H1 (cell line): ENCODE measurements around the gene ARHGAP28. TPM values are rescaled to one million over a fixed set of nuclear protein-coding genes. Genes with fewer than 3 reads are reported as not detected.

Experiments
- CTCF ChIA-PET: fragments of 300-600 bp; sonication (Branson Sonifier 250); formaldehyde crosslinking; loops from one replicate; lab custom pipeline; 2021; ENCODE audit not compliant: partially characterized antibody; lab: Charles Lee
- POLR2A ChIA-PET: fragments of 300-600 bp; sonication (Branson Sonifier 250); formaldehyde crosslinking; loops from one replicate; lab custom pipeline; 2021; ENCODE audit warnings: inconsistent platforms; ENCODE audit not compliant: partially characterized antibody; lab: Charles Lee
- DNase-seq, 2 experiments: peaks; one replicate each; pipeline versions ENCODE4 v3.0.0 to v3.0.0-alpha.2; 2010 to 2022; ENCODE audit warnings: low spot score in 2 of 2, low read depth in 1 of 2, mixed read lengths in 1 of 2
- FAIRE-seq: peaks from 2 replicates; lab custom pipeline; 2011; peaks lifted over from hg19 to GRCh38; lab: Jason Lieb, UNC
- H2AFZ ChIP-seq: 2 replicates; pipeline ENCODE4 v1.8.1; 2012; ENCODE audit warnings: low read length, inconsistent platforms
- H2AK5ac ChIP-seq: 2 replicates; pipeline ENCODE4 v1.6.1; 2013; ENCODE audit warnings: low read depth, low read length
- H2BK120ac ChIP-seq: replicated peaks from 2 replicates; pipeline ENCODE3; 2013; ENCODE audit warnings: low read depth, low read length, inconsistent platforms
- H2BK12ac ChIP-seq: 2 replicates; pipeline ENCODE4 v1.6.1; 2013; ENCODE audit warnings: low read depth, low read length
- H2BK15ac ChIP-seq: 2 replicates; pipeline ENCODE4 v1.6.1; 2013; ENCODE audit warnings: low read length
- H2BK20ac ChIP-seq: 2 replicates; pipeline ENCODE4 v1.6.1; 2013; ENCODE audit warnings: low read length
- H2BK5ac ChIP-seq: 2 replicates; pipeline ENCODE4 v1.6.1; 2013; ENCODE audit warnings: low read depth, low read length
- H3K14ac ChIP-seq: 2 replicates; pipeline ENCODE4 v1.6.1; 2013; ENCODE audit warnings: inconsistent platforms; ENCODE audit not compliant: insufficient read length
- H3K18ac ChIP-seq: 2 replicates; pipeline ENCODE4 v1.6.1; 2013; ENCODE audit warnings: low read length; ENCODE audit errors: extremely low read depth
- H3K23ac ChIP-seq: 2 replicates; pipeline ENCODE4 v1.6.1; 2013; ENCODE audit warnings: inconsistent platforms; ENCODE audit not compliant: insufficient read length
- H3K23me2 ChIP-seq: 2 replicates; pipeline ENCODE4 v1.6.1; 2013; ENCODE audit warnings: low read depth, low read length
- H3K27ac ChIP-seq: 2 replicates; pipeline ENCODE4 v1.6.1; 2011; ENCODE audit warnings: low read depth, low read length, inconsistent platforms
- H3K27me3 ChIP-seq, 4 experiments: replicated peaks in 1 of 4; 1 replicate in 1 of 4; 2 replicates in 3 of 4; pipeline versions ENCODE4 v1.6.1 to v1.8.1; 2011 to 2013; ENCODE audit warnings: low read length in 3 of 4, mild to moderate bottlenecking in 3 of 4, inconsistent platforms in 2 of 4, mixed read lengths in 2 of 4, moderate library complexity in 1 of 4; ENCODE audit not compliant: control insufficient read depth in 3 of 4, insufficient read depth in 3 of 4; ENCODE audit errors: extremely low read depth in 1 of 4
- H3K36me3 ChIP-seq, 4 experiments: 2 replicates each; pipeline versions ENCODE4 v1.6.1 to v1.8.1; 2011 to 2013; ENCODE audit warnings: mild to moderate bottlenecking in 4 of 4, low read length in 3 of 4, moderate library complexity in 2 of 4, control low read depth in 1 of 4, inconsistent platforms in 1 of 4; ENCODE audit not compliant: insufficient read depth in 4 of 4, control insufficient read depth in 2 of 4
- H3K4ac ChIP-seq: replicated peaks from 2 replicates; pipeline ENCODE3; 2013; ENCODE audit warnings: low read length, low read depth, mixed read lengths, inconsistent platforms; ENCODE audit not compliant: insufficient read length
- H3K4me1 ChIP-seq, 4 experiments: replicated peaks in 1 of 4; 1 replicate in 1 of 4; 2 replicates in 3 of 4; pipeline versions ENCODE4 v1.6.1 to v1.8.1; 2011 to 2013; ENCODE audit warnings: low read length in 3 of 4, inconsistent platforms in 2 of 4, mixed read lengths in 1 of 4; ENCODE audit not compliant: insufficient read depth in 4 of 4, control insufficient read depth in 3 of 4
- H3K4me2 ChIP-seq, 2 experiments: 2 replicates each; pipeline versions ENCODE4 v1.6.1 to v1.8.1; 2011 to 2013; ENCODE audit warnings: low read depth in 2 of 2, low read length in 2 of 2, control low read depth in 1 of 2, inconsistent platforms in 1 of 2, mild to moderate bottlenecking in 1 of 2; ENCODE audit not compliant: insufficient read depth in 1 of 2
- H3K4me3 ChIP-seq, 4 experiments: fragments of 200-600, 300-600 bp in 1 of 4; sonication (generic), shearing (Covaris generic), sonication (Bioruptor Twin) in 1 of 4; 2 replicates each; pipeline versions ENCODE4 v1.5.1 to v1.8.1; 2011 to 2016; ENCODE audit warnings: low read length in 4 of 4, low read depth in 3 of 4, control low read depth in 2 of 4, inconsistent platforms in 2 of 4, mild to moderate bottlenecking in 2 of 4, mixed read lengths in 1 of 4, moderate library complexity in 1 of 4; ENCODE audit not compliant: insufficient read depth in 2 of 4; ENCODE audit errors: extremely low read depth in 1 of 4
- H3K56ac ChIP-seq: replicated peaks from 2 replicates; pipeline ENCODE3; 2013; ENCODE audit warnings: low read depth, mild to moderate bottlenecking, mixed read lengths, low read length, inconsistent platforms; ENCODE audit not compliant: insufficient read length
- H3K79me1 ChIP-seq: 2 replicates; pipeline ENCODE4 v1.6.1; 2013; ENCODE audit warnings: low read depth, low read length, control low read depth
- H3K79me2 ChIP-seq, 2 experiments: 2 replicates each; pipeline versions ENCODE4 v1.6.1 to v1.8.1; 2012 to 2013; ENCODE audit warnings: low read length in 2 of 2, mild to moderate bottlenecking in 2 of 2, inconsistent platforms in 1 of 2; ENCODE audit not compliant: insufficient read depth in 2 of 2, control insufficient read depth in 1 of 2
- H3K9ac ChIP-seq, 4 experiments: replicated peaks in 1 of 4; 1 replicate in 1 of 4; 2 replicates in 3 of 4; pipeline versions ENCODE4 v1.6.1 to v1.8.1; 2011 to 2013; ENCODE audit warnings: low read depth in 3 of 4, low read length in 3 of 4, control low read depth in 2 of 4, mild to moderate bottlenecking in 2 of 4, moderate library complexity in 2 of 4, inconsistent platforms in 1 of 4; ENCODE audit errors: extremely low read depth in 1 of 4
- H3K9me3 ChIP-seq, 2 experiments: 2 replicates each; pipeline versions ENCODE4 v1.6.1 to v1.8.1; 2012 to 2013; ENCODE audit warnings: mild to moderate bottlenecking in 2 of 2, moderate library complexity in 2 of 2, control low read depth in 1 of 2, inconsistent platforms in 1 of 2, low read depth in 1 of 2, low read length in 1 of 2, mixed read lengths in 1 of 2; ENCODE audit not compliant: insufficient read depth in 2 of 2
- H4K20me1 ChIP-seq, 2 experiments: replicated peaks in 1 of 2; 2 replicates each; pipeline versions ENCODE3 to v1.8.1; 2011 to 2013; ENCODE audit warnings: inconsistent platforms in 2 of 2, low read length in 2 of 2, mild to moderate bottlenecking in 1 of 2; ENCODE audit not compliant: insufficient read depth in 2 of 2, control insufficient read depth in 1 of 2
- H4K5ac ChIP-seq: 2 replicates; pipeline ENCODE4 v1.6.1; 2013; ENCODE audit warnings: low read length, low read depth, mixed read lengths, inconsistent platforms; ENCODE audit not compliant: insufficient read length
- H4K8ac ChIP-seq: 2 replicates; pipeline ENCODE4 v1.8.0; 2013; ENCODE audit warnings: mild to moderate bottlenecking, moderate library complexity, low read length, inconsistent platforms; ENCODE audit not compliant: insufficient read depth; ENCODE audit errors: extremely low read depth
- H4K91ac ChIP-seq: replicated peaks from 2 replicates; pipeline ENCODE3; 2013; ENCODE audit warnings: low read length, mixed read lengths, inconsistent platforms; ENCODE audit not compliant: insufficient read length
- ASH2L ChIP-seq: fragments of 200-600, 300-600 bp; sonication (generic); IDR thresholded peaks from one replicate; pipeline ENCODE4 v1.7.1; 2017; ENCODE audit warnings: low read length
- BACH1 ChIP-seq: IDR thresholded peaks from 2 replicates; pipeline ENCODE4 v1.6.1; 2012; ENCODE audit warnings: low read length, improper control_type of control experiment
- BRCA1 ChIP-seq: IDR thresholded peaks from 2 replicates; pipeline ENCODE4 v1.6.1; 2012; ENCODE audit warnings: low read depth, low read length, improper control_type of control experiment
- CTBP2 ChIP-seq: IDR thresholded peaks from 2 replicates; pipeline ENCODE4 v1.7.0; 2011; ENCODE audit warnings: borderline replicate concordance, mild to moderate bottlenecking, moderate library complexity, mixed read lengths, low read length; ENCODE audit not compliant: insufficient read depth, insufficient read length
- EP300 ChIP-seq, 2 experiments: IDR thresholded peaks; 1 replicate in 1 of 2; 2 replicates in 1 of 2; pipeline ENCODE4 v1.6.1; 2011 to 2012; ENCODE audit warnings: low read depth in 2 of 2, low read length in 2 of 2, mild to moderate bottlenecking in 2 of 2, borderline replicate concordance in 1 of 2, inconsistent platforms in 1 of 2, moderate library complexity in 1 of 2
- HDAC6 ChIP-seq: IDR thresholded peaks from one replicate; pipeline ENCODE4 v1.7.1; 2012; ENCODE audit warnings: low read depth, mild to moderate bottlenecking, inconsistent platforms, low read length, moderate library complexity
- MAFK ChIP-seq: IDR thresholded peaks from 2 replicates; pipeline ENCODE4 v1.6.1; 2012; ENCODE audit warnings: low read depth, mild to moderate bottlenecking, improper control_type of control experiment, low read length
- RBBP5 ChIP-seq: IDR thresholded peaks from 2 replicates; pipeline ENCODE4 v1.7.1; 2012; ENCODE audit warnings: low read depth, mild to moderate bottlenecking, inconsistent platforms, low read length, moderate library complexity, borderline replicate concordance
- RXRA ChIP-seq: IDR thresholded peaks from 2 replicates; pipeline ENCODE4 v1.6.1; 2011; ENCODE audit warnings: low read depth, mild to moderate bottlenecking, low read length, moderate library complexity; ENCODE audit not compliant: insufficient read depth
- SIRT6 ChIP-seq: IDR thresholded peaks from one replicate; pipeline ENCODE4 v1.7.1; 2012; ENCODE audit warnings: low read length, inconsistent platforms
- SP4 ChIP-seq: IDR thresholded peaks from 2 replicates; pipeline ENCODE4 v1.6.1; 2012; ENCODE audit warnings: low read length, inconsistent platforms
- TAF1 ChIP-seq: IDR thresholded peaks from 2 replicates; pipeline ENCODE4 v1.6.1; 2011; ENCODE audit warnings: mild to moderate bottlenecking, low read depth, low read length
- TBP ChIP-seq: IDR thresholded peaks from 2 replicates; pipeline ENCODE4 v1.6.1; 2011; ENCODE audit warnings: low read depth, low read length, improper control_type of control experiment
- ZNF274 ChIP-seq: IDR thresholded peaks from 2 replicates; pipeline ENCODE4 v1.7.0; 2012; ENCODE audit warnings: low read length, borderline replicate concordance; ENCODE audit errors: extremely low read depth
- WGBS, 2 experiments: shearing (Covaris generic) in 1 of 2; methylation state at CpG; one replicate each; pipeline versions ENCODE4 v1.1.6 to v1.1.7; 2013 to 2015; ENCODE audit warnings: low lambda C conversion rate in 2 of 2, mixed read lengths in 2 of 2, inconsistent platforms in 1 of 2, low coverage in 1 of 2, missing lambda C conversion rate in 1 of 2; ENCODE audit not compliant: insufficient replicate concordance in 2 of 2, insufficient coverage in 1 of 2, insufficient read length in 1 of 2; ENCODE audit errors: extremely low coverage in 1 of 2, missing lambda C conversion rate in 1 of 2; 5-methylcytosine and 5-hydroxymethylcytosine counted together
- polyA plus RNA-seq, 7 experiments: library from polyadenylated mRNA; depleted of rRNA in 3 of 7; stranded (reverse) in 5 of 7; unstranded in 2 of 7; fragments of >200 nt in 5 of 7; fragments of 200-250 nt in 2 of 7; gene quantifications; 1 replicate in 5 of 7; 2 replicates in 1 of 7; 4 replicates in 1 of 7; pipeline versions ENCODE4 v1.2.1 to v1.2.3, GENCODE V29; 2011 to 2013; ENCODE audit warnings: missing spikeins in 2 of 7, mixed read lengths in 2 of 7
- total RNA-seq: library from RNA; stranded (reverse); fragmentation: NEBNext Ultra II Directional; extraction: Animal tissue kit (Norgen Biotek cat#: 25700); gene quantifications from 2 replicates; pipeline ENCODE4 v1.2.1, GENCODE V29; 2021

Gene ARHGAP28
- total and polyA plus RNA-seq, 2 of the 8 experiments (the other 6 are each of a cell fraction or from before 2014, with no cell fraction given): 2.9 to 14.4 TPM

- H2AK5ac ChIP-seq: no peak overlapping the region
- H4K20me1 ChIP-seq: no peaks in the 10 kb centered on the region
- no peak overlapping the region for H3K4me2 ChIP-seq
- CTCF ChIA-PET: interaction anchor here (0.6 to 1.1 kb wide), 2 partner anchors 41 to 74 kb away, joined by 3 to 4 read pairs; no protein-coding TSS in a partner anchor
- H3K14ac ChIP-seq: no peak overlapping the region
- no peak overlapping the region for H4K8ac ChIP-seq
- peaks cover 0 to 4% (median 0%) of the 10 kb centered on the region in 4 experiments; a peak in 1 of 7 replicates for H3K4me1 ChIP-seq
- no peak overlapping the region for H3K27ac ChIP-seq
- no peak overlapping the region for H3K9ac ChIP-seq
- peaks cover 6 to 12% of the 10 kb centered on the region in 2 experiments; a peak in 2 of 4 replicates for H3K9me3 ChIP-seq
- H3K79me1 ChIP-seq: no peaks in the 10 kb centered on the region; the same call in 1 of the 2 replicates
- H3K56ac ChIP-seq: no peak overlapping the region
- H2BK20ac ChIP-seq: no peak overlapping the region
- no peak overlapping the region for H2BK12ac ChIP-seq
- POLR2A ChIA-PET: interaction anchor here (0.6 kb wide), 1 partner anchor 9 kb away, joined by 3 read pairs; no protein-coding TSS in a partner anchor
- H3K18ac ChIP-seq: no peak overlapping the region
- H3K79me2 ChIP-seq: no peaks in the 10 kb centered on the region
- peaks cover 0 to 11% (median 0%) of the 10 kb centered on the region in 4 experiments; a peak in 2 of 8 replicates for H3K36me3 ChIP-seq
- WGBS, 2 experiments: 89% methylated on average over 3 of the region's 7 CpGs; no CpG with 5 or more reads in 1 of the 2 experiments
- no peak overlapping the region for H2BK5ac ChIP-seq
- no peak for DNase-seq
- no peak overlapping the region for H2BK120ac ChIP-seq
- no peak overlapping the region for H4K5ac ChIP-seq
- H4K91ac ChIP-seq: no peak overlapping the region
- H3K4me3 ChIP-seq: no peak overlapping the region
- no peaks in the 10 kb centered on the region for H3K27me3 ChIP-seq
- no peak overlapping the region for H2AFZ ChIP-seq
- H3K23ac ChIP-seq: no peak overlapping the region
- no peak overlapping the region for H2BK15ac ChIP-seq
- no peak for FAIRE-seq
- no peaks in the 10 kb centered on the region for H3K23me2 ChIP-seq
- H3K4ac ChIP-seq: no peak overlapping the region
- no peak for TF ChIP-seq TAF1
- no peak for TF ChIP-seq ZNF274
- no peak for TF ChIP-seq TBP
- TF ChIP-seq BRCA1: no peak
- no peak for TF ChIP-seq ASH2L
- TF ChIP-seq SP4: no peak
- no peak for TF ChIP-seq BACH1
- TF ChIP-seq RXRA: no peak
- TF ChIP-seq HDAC6: no peak
- TF ChIP-seq MAFK: no peak
- TF ChIP-seq CTBP2: no peak
- no peak for TF ChIP-seq RBBP5
- no peak for TF ChIP-seq SIRT6
- TF ChIP-seq EP300 (IDR thresholded peaks at IDR 0.05; ENCODE audit: borderline replicate concordance in 1 of 2, low read depth in 2 of 2, low read length in 2 of 2): no peak
These were observed 125.3 kb downstream of the ARHGAP28 start for GRCh38 chr18:6854811-6855210.
